ENCODE results near the gene HSD11B1. TPM values are rescaled to one million over a fixed set of nuclear protein-coding genes. Genes with fewer than 3 reads are reported as not detected.
"Not testable (repeated sequence)": the region's sequence is repeated elsewhere in the genome, so short reads cannot be mapped to it uniquely, and the experiment has no call there.

The HSD11B1 gene
- total RNA-seq, 1 donor from 2014 or later: 1.6 TPM

DNA sequence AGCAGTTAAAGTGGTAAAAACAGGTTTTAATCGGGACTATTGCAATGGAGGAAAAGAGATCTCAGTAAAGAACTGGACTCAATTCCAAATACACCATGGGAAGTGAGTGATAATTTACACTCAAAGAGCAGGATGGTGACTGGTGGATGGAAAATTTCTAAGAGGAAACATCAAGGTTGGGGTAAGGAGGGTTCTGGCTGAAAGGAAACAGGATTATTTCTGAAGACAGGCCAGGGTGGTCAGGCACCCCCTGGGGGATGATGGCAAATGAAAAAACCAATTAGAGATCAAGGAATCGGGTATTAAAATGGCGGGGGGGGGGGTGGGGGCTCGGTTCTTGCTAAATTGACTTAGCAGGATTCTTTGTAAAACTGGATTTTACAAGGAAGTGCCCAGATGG lies 12.3 kb upstream of the HSD11B1 start:
- no peak for DNase-seq

DNA sequence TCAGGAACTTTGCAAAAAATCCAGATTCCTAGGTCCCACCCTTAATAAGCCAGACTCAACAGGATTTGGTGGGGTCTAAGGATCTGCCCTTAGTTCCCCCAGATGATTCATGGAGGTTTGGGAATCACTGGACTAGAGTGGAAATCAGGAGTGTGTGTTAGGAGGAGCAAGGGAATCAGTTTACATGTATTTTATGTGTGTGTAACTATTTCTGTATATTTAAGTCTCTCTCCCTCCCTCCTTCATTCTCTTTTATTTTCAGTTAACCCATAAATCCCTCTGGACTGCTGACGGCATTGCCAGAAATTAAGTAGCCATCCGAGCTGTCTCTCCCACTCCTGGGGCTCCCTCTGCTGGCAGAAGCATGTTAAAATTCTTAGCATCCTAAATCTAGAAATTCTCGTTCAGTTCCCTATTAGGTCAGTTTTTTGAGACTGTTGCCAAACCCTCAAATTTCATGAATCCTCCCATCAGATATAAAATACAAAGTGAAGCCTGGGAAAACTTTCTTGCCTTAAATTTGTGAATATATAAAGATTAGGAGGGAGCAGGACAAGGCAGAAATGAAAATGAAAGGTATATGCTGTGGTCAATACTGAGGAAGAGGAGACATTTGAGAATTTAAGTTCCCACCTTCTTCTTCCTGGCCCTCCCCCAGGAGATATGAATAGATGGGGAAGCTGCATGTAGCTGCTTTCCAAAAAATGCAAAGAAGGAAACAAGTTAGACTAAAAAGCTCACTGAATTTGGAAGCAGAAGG lies 11.7 kb upstream of the HSD11B1 start:
- DNase-seq: peak; percentile 60

DNA sequence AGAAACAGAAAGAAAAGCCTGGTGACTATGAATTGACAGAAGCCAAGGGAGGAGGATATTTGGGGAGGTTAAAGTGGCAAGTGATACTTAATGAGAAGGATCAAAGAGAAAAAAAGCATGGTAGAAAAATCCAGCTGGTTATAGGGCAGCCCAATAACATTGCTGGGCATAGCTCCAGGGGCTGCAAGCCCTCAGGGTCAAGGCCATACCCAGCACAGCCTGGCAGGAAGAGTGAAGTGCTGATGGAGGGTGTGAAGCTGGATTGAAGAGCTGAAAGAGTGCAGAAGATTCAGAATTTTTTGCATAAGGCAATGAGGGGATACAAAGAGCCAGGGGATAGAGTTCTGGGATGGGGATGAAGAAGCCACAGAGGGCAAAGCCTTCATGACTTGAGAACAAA lies 8.0 kb upstream of the HSD11B1 start:
- DNase-seq: no peak

DNA sequence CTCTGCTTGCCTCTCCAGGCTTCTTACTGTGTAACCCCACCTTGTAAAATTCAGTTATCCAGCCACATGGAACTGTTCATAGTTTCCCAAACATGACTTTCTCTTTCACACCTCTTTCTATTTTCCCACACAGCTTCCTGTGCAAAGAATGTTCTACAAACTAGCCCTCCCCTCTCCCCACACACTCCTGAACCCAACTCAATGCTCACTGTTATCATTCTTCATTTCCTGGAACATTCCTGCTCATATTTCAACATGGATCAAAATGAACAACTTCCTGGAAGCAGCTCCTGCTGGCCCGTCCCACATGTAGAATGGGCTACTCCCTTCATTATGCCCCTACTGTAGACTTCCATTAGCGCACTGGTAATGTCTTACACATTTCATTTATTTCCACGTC lies 7.5 kb upstream of the HSD11B1 start:
- no peak for DNase-seq

DNA sequence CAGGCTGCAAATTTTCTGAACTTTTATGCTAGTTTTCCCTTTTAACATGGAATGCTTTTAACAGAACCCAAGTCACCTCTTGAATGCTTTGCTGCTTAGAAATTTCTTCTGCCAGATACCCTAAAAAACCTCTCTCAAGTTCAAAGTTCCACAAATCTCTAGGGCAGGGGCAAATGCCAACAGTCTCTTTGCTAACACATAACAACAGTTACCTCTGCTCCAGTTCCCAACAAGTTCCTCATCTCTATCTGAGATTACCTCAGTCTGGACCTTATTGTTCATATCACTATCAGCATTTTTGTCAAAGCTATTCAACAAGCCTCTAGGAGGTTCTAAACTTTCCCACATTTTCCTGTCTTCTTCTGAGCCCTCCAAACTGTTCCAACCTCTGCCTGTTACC lies 4.0 kb upstream of the HSD11B1 start:
- DNase-seq: not testable (repeated sequence)

DNA sequence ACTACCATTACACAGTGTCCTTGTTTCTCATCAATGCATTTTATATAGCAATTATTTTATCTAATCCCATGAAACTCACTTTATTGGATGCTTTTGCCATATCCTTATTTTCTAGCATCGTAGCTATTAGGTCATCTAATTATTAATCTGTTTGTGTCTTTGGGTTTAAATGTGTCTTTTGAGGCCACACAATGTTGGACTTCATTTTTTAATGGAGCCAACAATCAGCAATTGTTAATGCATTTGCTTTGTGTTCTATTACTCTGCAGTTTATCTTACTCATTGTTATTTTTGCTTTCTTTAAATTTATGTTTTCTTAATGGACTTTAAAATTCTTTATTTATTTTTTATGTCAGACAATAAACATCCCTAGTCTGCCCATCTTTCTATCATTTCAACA lies 1.8 kb upstream of the HSD11B1 start:
- DNase-seq: no peak

DNA sequence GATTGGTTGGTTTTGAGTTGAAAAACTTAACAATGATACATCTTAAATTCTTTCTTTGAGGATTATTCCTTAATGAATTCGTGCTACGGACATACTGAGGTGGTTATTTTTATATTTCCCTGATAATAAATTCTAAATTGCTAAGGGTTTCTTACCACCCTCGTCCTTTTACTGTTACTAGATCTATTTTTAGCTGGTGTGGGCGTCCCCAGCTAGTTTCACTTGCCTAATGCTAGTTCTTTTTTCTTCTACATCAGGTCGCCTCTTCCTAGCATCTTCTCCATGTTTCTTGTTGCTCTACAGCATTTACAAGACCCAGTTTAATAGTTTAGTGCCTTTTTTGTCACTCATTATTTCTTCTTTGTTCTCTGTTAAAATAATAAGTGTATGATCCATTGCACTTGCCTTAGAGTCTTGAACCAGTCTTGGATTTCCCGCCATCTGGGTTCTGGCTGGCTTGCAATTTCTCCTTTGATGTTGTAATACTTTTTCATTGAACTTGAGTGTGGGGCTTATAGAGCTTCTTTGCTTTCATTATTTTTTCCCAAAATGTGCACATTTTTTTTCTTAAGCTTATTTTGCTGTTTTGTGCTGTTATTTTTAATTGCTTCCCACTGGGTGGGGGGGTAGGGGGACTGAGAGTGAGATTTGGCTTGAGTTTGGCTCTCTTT lies 677 bp upstream of the HSD11B1 start:
- no peak for DNase-seq

DNA sequence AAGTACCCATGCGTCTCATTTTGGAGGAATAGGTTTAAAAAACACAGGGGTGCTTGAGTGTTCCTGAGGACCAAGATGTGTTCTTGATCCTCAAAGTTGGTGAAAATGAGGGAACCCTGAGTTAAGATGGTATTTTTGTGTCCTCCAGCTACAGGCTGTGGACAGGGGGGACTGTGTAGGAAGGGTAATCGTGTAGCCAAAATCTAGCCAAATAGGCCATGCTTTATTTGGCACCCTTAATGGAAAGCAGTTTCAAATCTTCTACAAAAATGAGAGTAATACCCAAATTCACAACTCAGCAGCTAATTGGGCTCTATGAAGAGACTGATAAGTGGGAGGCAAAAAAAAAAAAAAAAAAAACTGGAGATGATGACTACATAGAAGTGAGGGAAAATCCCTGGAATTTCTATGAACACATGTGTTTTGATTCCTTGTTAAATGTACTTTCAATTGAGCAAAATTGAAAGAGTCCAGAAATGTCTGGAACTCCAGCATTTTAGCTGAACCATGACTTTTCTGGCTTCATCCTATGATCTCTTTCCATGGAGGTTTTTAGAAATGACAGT lies 470 bp downstream of the HSD11B1 start:
- no peak for DNase-seq

DNA sequence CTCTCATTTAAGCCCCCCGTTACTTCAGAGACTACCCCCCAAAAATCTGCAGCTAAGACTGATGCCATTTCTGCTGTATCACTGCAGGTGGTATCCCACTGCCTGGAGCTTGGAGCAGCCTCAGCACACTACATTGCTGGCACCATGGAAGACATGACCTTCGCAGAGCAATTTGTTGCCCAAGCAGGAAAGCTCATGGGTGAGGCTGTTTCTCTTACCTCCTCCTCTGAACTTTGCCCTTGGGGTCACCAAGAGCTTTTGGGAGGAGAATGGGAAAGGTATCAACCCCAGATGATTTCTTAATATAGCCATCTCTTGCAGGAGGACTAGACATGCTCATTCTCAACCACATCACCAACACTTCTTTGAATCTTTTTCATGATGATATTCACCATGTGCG lies 2.0 kb downstream of the HSD11B1 start:
- no peak for DNase-seq

DNA sequence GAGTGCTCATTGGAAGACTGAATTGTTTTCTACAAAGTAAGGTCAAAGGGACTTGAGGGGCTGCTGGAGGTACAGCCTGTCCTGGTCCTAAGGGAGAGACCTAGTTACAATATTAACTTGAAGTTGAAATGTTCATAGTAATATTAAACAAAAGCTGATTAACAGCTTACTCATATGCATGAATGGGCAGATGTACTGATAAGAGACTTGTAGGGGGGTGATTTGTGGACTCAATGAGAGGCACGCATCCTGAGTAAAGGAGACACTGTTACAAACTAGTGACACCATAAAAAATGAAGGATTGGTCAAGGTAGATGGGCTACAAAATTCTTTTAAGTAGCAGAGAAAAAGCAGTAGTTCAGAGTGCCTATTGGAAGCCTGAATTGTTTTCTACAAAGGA lies 2.7 kb downstream of the HSD11B1 start:
- no peak for DNase-seq

DNA sequence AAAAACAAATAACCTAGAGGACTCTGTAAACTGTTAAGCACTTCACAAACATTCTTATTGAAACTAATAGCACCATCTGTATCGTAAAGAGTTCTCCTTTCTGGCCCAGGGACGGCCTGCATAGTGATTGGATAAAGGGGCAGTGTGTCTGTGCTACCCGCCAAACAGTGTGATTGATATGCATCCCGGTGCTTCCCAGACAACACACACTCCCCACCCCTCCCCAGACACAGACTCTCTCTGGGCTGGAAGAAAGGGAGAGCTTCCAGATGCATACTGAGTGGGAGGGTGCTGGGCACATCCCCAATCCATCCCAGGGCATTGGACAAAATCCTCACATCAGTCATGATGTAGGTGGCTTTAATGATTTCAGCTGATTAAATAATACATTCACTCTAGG lies 3.7 kb downstream of the HSD11B1 start:
- DNase-seq: no peak

DNA sequence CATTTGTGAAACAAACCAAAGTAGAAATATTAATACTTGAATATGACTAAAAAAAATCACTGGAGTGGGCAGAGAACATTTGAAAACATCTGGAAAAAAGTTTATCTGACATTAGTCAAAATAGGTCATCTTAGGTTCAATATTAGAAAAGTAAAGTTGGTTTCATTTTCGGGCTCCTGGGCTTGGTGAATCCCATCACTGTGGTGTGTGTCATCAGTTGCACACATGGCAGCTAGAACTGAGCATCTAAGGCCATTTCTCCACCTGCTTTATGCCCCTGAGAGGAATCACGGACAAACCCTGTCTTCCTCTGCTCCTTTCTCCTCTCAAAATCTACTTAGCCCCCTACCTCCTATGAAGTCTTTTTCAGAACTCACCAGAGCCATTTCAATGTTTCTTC lies 5.4 kb downstream of the HSD11B1 start:
- no peak for DNase-seq

DNA sequence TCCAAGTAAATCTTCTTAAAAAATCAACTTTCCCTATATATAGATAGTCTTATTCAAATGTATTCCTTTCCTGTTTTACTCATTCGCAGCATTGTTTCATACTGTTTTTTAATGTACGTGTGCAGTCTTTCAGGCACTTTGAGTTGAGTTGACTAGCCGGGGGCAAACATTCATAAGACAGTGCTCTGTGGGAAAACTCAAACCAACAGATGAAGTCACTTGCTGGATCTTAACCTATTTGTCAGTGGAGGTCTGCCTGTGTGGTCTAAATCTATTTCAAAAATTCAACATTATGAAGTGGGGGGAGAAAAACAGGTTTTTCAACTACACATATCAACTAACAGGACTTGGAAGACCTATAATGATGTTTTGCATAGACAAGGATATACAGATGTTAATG lies 6.2 kb downstream of the HSD11B1 start:
- DNase-seq: peak; percentile 12

DNA sequence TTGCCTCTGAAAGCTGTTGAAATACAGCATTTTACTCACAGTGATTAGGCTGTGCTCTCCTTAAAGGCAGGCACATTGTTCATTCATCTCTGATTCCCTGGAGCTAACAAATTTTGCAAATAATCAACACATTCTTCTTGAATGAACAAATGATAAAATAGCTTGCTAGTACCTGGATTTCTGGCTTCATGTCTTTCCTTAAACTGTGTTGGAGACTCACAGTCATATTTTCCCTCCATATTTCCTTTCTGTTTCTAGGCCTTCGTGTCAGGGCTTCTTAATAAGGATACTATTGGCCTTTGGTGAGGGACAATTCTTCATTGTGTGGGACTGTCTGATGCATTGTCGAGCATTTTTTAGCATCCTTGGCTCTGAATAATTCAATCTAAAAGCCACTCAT lies 9.7 kb downstream of the HSD11B1 start:
- DNase-seq: no peak

DNA sequence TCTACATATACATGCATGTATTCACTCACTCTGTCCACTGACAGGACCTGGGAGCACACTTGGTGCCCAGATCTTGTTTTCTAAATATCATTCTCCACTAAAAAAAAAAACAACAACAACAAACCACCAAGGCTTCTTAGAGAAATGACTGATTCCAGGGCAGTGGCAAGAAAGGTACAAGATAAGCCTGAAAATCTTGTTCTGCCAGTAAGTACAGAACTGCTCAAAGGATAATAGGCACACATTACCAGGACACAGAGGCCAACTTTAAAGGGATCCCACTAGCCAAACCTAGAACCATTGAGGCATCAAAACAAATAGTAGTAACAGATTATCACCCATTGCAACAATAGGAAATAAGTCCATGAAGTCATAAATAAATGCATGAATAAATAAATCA lies 10.7 kb downstream of the HSD11B1 start:
- DNase-seq: no peak

DNA sequence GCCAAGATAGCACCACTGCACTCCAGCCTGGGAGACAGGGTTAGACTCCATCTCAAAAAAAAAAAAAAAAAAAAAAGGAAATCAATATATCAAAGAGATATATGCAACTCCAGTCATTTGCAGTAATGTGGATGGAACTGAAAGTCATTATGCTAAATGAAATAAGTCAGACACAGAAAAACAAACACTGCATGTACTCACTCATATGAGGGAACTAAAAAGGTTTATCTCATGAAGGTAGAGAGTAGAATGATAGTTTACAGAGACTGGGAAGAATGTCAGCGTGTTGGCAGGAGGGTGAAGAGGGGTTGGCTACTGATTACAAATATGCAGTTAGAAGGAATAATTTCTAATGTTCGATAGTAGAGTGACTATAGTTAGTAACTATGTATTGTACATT lies 13.2 kb downstream of the HSD11B1 start:
- DNase-seq: no peak

DNA sequence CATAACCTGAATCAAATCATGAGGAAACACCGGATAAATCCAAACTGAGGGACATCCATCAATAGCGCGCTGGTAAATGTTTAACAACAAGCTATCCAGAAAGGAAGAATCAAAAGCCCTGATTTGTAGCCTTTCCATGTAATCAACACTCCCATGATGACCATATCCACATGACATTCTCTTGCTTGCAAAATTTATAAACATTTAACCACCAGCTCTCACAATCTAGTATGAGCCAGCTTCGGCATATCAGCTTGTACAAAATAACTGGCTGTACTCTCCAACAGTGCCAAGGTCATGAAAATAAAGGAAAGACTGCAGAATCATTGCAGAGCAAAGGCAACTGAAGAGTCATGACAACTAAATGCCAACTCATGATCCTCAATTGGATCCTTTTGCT lies 15.7 kb downstream of the HSD11B1 start:
- no peak for DNase-seq

DNA sequence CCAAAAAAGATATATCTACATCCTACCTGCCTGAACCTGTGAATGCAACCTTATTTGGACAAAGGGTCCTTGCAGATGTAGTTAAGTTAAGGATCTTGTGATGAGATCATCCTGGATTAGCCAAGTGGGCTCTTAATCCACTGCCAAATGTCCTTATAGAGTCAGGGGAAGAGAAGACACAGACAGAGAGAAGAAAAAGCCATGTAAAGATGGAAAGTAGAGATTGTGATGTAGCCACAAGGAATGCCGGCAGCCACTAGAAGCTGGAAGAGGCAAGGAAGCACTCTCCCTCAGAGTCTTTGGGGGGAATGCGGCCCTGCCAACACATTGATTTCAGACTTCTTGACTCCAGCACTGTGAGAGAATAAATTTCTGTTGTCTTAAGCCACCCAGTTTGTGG lies 16.2 kb downstream of the HSD11B1 start:
- no peak for DNase-seq

DNA sequence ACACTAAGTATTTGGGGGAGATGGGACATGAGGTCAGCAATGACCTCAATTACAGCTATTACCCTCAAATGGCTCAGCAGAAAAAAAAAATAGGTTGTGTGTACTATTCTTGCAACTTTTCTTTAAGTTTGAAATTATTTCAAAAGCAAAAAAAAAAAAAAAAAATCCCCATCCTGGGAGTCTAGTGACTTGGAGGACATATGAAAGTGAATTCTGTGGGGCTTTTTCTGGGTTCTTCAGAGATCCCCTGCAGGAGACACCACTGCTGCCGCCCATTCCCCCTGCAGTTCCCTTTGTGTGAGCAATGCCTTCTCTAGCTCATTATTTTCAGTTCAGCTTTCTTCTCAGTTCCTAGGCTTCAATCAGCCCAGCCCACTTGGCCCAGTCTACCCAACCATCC lies 16.7 kb downstream of the HSD11B1 start:
- no peak for DNase-seq

DNA sequence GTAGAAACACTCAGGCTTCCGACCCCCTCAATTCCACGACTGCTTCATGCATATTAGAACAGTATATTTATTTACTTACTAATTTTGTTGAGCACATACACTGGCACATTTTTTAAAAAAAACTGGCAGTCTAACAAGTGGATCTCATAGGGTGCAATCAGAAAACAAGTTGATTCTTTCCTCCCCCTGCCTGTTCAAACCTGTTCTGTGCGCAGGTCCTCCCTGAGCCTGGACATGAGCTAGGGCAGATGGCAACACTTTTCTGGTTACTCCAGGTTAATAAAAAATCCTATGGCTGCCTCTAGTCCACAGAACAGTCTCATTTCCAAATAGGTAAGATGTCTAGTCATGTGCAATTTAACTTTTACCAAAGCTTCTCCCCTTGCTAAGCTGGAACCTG lies 18.6 kb downstream of the HSD11B1 start:
- no peak for DNase-seq

DNA sequence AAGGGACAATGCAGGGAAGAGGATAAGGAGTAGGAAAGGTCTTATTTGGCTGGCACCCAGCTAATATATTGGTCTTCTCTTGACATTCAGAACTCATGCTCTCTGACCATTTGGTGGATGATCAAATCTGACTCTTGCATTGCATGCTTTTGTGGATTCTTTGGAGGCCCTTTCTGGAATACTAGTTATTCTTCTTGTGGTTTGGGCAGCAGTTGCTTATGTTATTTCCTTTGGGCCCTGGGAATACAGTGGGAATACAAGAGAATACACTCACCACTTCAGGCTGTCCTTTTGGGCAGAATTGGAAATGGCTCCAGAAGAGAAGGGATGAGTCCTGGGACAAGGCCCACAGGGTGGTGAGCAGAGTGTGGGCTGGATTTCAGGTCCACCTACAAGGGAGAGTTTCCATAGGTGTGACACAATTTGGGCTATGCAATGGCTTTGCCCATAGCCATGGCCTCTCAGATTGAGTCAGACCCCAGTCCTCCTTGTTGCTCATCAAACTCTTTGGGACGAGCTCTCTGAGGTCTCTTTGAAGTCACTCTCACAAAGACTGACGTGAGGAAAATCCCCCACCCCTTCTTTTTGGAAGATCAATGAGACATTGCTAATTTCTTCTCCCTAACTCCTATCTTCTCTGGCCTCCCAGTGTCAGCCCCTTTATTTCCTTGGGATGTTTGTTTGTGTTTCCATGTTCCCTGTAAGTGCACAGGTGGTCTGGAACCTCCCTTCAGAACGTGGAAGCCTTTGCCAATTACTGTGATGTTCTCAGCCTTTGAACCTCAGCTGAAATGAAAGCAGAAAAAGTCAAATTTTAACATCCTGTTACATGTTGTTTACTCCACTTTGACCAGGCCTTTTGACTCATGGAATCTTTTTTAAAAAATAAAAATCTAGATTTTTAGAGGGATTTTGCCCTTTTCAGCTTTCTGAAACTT lies 19.4 kb downstream of the HSD11B1 start:
- DNase-seq: no peak

DNA sequence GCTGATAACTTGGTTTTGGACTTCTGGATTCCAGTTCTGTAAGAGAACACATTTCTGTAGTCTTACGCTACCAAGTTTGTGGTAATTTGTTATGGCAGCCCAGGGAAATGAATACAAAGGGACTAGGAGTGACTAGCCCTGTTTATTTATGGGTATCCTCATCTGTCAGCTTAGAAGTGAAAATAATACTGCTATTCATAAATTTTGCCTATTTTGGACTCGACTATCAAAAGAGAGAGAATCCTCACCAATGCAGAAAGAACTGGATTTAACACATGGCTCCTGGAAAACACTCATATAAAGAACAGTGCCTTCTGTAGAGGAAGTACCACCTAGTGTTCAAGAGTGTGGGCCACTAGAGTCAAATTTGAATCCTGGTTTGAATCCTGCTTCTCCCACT lies 22.6 kb downstream of the HSD11B1 start:
- DNase-seq: no peak

DNA sequence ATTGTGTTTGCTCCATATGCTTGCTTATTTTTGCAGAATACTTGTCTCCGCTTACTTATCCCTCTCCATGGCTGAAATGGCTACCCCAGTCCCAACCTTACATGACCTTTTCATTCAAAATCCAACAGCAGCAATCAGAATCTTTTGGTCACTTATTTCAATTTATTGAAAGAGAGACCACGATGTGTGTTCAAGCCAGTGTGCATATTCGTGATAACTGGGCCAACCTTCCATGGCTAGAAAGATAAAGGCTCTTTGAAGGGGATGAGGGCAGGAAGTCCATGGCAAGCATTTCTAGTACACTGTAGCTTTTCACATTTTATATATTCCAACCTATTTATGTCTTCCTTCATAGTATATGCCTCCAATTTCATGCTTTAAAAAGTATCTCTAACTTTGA lies 23.1 kb downstream of the HSD11B1 start:
- DNase-seq: no peak

Measured in skin of body (tissue), 2 donors.